ENCODE data around the gene KCNIP3.

DNA sequence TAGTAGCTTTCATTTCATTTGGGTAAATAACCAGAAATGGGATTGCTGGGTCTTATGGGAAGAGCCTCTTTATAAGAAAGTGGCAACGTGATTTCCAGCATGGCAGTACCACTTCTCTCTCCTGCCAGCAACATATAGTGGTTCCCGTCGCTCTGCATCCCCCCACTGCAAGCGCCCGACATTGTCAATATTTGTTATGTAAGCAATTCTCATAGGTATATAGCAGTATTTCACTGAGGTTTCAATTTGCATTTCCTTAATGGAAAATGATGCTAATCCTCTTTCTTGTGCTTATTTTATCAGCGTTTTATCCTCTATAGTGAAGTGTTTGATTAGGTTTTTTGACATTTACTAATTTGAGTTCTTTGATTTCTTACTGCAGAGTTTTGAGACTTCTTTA, 69.4 kb downstream of the KCNIP3 start:
- TF ChIP-seq, protein P1, sequence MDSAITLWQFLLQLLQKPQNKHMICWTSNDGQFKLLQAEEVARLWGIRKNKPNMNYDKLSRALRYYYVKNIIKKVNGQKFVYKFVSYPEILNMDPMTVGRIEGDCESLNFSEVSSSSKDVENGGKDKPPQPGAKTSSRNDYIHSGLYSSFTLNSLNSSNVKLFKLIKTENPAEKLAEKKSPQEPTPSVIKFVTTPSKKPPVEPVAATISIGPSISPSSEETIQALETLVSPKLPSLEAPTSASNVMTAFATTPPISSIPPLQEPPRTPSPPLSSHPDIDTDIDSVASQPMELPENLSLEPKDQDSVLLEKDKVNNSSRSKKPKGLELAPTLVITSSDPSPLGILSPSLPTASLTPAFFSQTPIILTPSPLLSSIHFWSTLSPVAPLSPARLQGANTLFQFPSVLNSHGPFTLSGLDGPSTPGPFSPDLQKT (IDR thresholded peaks at IDR 0.05; ENCODE audit: borderline replicate concordance, low read depth, low read length): no peak
- TF ChIP-seq, protein P2, sequence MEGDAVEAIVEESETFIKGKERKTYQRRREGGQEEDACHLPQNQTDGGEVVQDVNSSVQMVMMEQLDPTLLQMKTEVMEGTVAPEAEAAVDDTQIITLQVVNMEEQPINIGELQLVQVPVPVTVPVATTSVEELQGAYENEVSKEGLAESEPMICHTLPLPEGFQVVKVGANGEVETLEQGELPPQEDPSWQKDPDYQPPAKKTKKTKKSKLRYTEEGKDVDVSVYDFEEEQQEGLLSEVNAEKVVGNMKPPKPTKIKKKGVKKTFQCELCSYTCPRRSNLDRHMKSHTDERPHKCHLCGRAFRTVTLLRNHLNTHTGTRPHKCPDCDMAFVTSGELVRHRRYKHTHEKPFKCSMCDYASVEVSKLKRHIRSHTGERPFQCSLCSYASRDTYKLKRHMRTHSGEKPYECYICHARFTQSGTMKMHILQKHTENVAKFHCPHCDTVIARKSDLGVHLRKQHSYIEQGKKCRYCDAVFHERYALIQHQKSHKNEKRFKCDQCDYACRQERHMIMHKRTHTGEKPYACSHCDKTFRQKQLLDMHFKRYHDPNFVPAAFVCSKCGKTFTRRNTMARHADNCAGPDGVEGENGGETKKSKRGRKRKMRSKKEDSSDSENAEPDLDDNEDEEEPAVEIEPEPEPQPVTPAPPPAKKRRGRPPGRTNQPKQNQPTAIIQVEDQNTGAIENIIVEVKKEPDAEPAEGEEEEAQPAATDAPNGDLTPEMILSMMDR (tag by site-specific recombination; IDR thresholded peaks at IDR 0.05): no peak
- no peak for TF ChIP-seq ZNF530 (tag by site-specific recombination; IDR thresholded peaks at IDR 0.05; ENCODE audit: low read depth)
- no peak for TF ChIP-seq SETDB1 (IDR thresholded peaks at IDR 0.05; ENCODE audit: insufficient read length, low read length)
- no peak for TF ChIP-seq ZNF521 (tag by site-specific recombination; IDR thresholded peaks at IDR 0.05)
- no peak for TF ChIP-seq ZNF777 (tag by site-specific recombination; IDR thresholded peaks at IDR 0.05; ENCODE audit: borderline replicate concordance)
